Glutamatergic neuron (in vitro differentiated cells): ENCODE data around the gene SPTAN1. TPM values are rescaled to one million over a fixed set of nuclear protein-coding genes. Genes with fewer than 3 reads are reported as not detected.
"Not testable (repeated sequence)": the region's sequence is repeated elsewhere in the genome, so short reads cannot be mapped to it uniquely, and the experiment has no call there.

Source experiments
- DNase-seq: peaks from one replicate; pipeline ENCODE4 v3.0.0; 2022
- H3K27ac Mint-ChIP-seq: one replicate; pipeline ENCODE4 v1.8.0; 2020; ENCODE audit warnings: mild to moderate bottlenecking, mixed read lengths, inconsistent platforms; ENCODE audit not compliant: unreplicated experiment
- H3K27me3 Mint-ChIP-seq: one replicate; pipeline ENCODE4 v1.8.0; 2020; ENCODE audit warnings: mild to moderate bottlenecking, moderate library complexity, mixed read lengths, inconsistent platforms; ENCODE audit not compliant: unreplicated experiment
- H3K36me3 Mint-ChIP-seq: one replicate; pipeline ENCODE4 v1.8.0; 2020; ENCODE audit warnings: mild to moderate bottlenecking, mixed read lengths, inconsistent platforms; ENCODE audit not compliant: unreplicated experiment
- H3K4me1 Mint-ChIP-seq: one replicate; pipeline ENCODE4 v1.8.0; 2020; ENCODE audit warnings: mild to moderate bottlenecking, low read depth, mixed read lengths, inconsistent platforms; ENCODE audit not compliant: unreplicated experiment
- H3K4me3 Mint-ChIP-seq: one replicate; pipeline ENCODE4 v1.8.0; 2020; ENCODE audit warnings: mild to moderate bottlenecking, mixed read lengths, inconsistent platforms; ENCODE audit not compliant: unreplicated experiment
- H3K9me3 Mint-ChIP-seq: one replicate; pipeline ENCODE4 v1.8.0; 2020; ENCODE audit warnings: mild to moderate bottlenecking, moderate library complexity, mixed read lengths, inconsistent platforms; ENCODE audit not compliant: unreplicated experiment
- CTCF ChIP-seq: fragments of 200-600 bp; sonication (generic); IDR thresholded peaks from one replicate; pipeline ENCODE4 v1.5.0; 2021; ENCODE audit not compliant: partially characterized antibody, unreplicated experiment
- total RNA-seq: library from RNA; stranded (reverse); fragmentation: NEBNext Ultra II Directional; extraction: Animal tissue kit (Norgen Biotek cat#: 25700); gene quantifications from one replicate; pipeline ENCODE4 v1.2.1, GENCODE V29; 2021; ENCODE audit not compliant: unreplicated experiment

SPTAN1 gene
- total RNA-seq, 1 donor from 2014 or later, result 750 TPM

GRCh38 chr9:128643519-128644300, 91.3 kb downstream of the SPTAN1 start:
- Mint-ChIP-seq H3K27me3 (peaks cover 2% of the 10 kb centered on the region), H3K9me3 (peaks cover 4% of the 10 kb centered on the region), H3K27ac (no peak overlapping the region), H3K4me3 (no peak overlapping the region), H3K36me3 (no peaks in the 10 kb centered on the region), H3K4me1 (no peaks in the 10 kb centered on the region)
- no peak for TF ChIP-seq CTCF
- DNase-seq, result no peak

DNA sequence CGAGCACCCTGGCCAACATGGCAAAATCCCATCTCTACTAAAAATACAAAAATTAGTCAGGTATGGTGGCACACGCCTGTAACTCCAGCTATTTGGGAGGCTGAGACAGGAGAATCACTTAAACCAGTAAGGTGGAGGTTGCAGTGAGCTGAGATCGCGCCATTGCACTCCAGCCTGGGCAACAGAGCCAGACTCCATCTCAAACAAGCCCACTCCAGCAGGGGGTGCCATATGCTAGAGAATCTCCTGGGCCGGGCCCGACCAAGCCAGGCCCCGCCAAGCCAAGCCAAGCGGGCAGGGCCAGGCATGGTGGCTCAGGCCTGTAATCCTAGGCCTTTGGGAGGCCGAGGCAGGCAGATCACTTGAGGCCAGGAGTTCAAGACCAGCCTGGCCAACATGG, 95.8 kb downstream of the SPTAN1 start:
- DNase-seq, result peak; percentile 46
- not testable (repeated sequence) for H3K4me1 Mint-ChIP-seq, H3K27me3 Mint-ChIP-seq, H3K4me3 Mint-ChIP-seq, H3K27ac Mint-ChIP-seq, H3K36me3 Mint-ChIP-seq, H3K9me3 Mint-ChIP-seq

DNA sequence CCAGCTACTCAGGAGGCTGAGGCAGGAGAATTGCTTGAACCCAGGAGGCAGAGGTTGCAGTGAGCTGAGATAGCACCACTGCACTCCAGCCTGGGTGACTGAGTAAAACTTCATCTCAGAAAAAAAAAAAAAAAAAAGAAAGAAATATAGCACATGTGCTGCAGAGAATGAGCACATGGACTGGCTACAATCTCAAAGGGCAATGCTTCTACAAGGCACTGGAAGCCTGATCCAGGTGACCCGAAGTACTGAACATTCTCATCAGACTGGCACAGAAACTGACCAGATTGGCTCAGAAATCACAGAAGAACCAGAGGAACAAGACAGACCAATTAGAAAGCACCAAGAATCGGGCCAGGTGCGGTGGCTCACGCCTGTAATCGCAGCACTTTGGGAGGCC, 99.4 kb downstream of the SPTAN1 start:
- Mint-ChIP-seq H3K36me3 (no peaks in the 10 kb centered on the region), H3K27me3 (peaks cover 5% of the 10 kb centered on the region), H3K4me1 (no peaks in the 10 kb centered on the region), H3K9me3 (no peaks in the 10 kb centered on the region), H3K4me3 (no peak overlapping the region), H3K27ac (no peak overlapping the region)
- DNase-seq, result no peak
- no peak for TF ChIP-seq CTCF

GRCh38 chr9:128653908-128654307, 101.5 kb downstream of the SPTAN1 start:
- no peaks in the 10 kb centered on the region for H3K9me3 Mint-ChIP-seq
- no peaks in the 10 kb centered on the region for H3K36me3 Mint-ChIP-seq
- no peak for DNase-seq
- no peak for TF ChIP-seq CTCF
- peaks cover 4% of the 10 kb centered on the region for H3K27me3 Mint-ChIP-seq
- no peak overlapping the region for H3K27ac Mint-ChIP-seq
- no peak overlapping the region for H3K4me3 Mint-ChIP-seq
- no peaks in the 10 kb centered on the region for H3K4me1 Mint-ChIP-seq

- Mint-ChIP-seq H3K4me1 (no peaks in the 10 kb centered on the region), H3K36me3 (no peaks in the 10 kb centered on the region), H3K9me3 (no peaks in the 10 kb centered on the region), H3K27ac (no peak overlapping the region), H3K4me3 (no peak overlapping the region), H3K27me3 (peaks cover 4% of the 10 kb centered on the region)
- no peak for TF ChIP-seq CTCF
- DNase-seq, result no peak
Measured at GRCh38 chr9:128654481-128654880, 102.1 kb downstream of the SPTAN1 start.
